Mammary epithelial cell (primary cell): ENCODE data around the gene CMTM3.
A peak's percentile ranks its signal among the peaks of the same experiment; 100 is the strongest.

Experiments
- CTCF ChIP-seq, 2 donors: IDR thresholded peaks in 1 of 2; conservative IDR thresholded peaks in 1 of 2; 2 replicates each; pipeline ENCODE4 v1.5.1; 2011 to 2012; ENCODE audit warnings: inconsistent platforms in 2 of 2, low read length in 2 of 2, mild to moderate bottlenecking in 2 of 2, control low read depth in 1 of 2, low read depth in 1 of 2; ENCODE audit not compliant: insufficient read depth in 1 of 2; ENCODE audit errors: extremely low read depth in 1 of 2
- EZH2 ChIP-seq: IDR thresholded peaks from 2 replicates; pipeline ENCODE4 v1.6.1; 2012; ENCODE audit warnings: low read length, inconsistent platforms, borderline replicate concordance

GRCh38 chr16:66662445-66663194 is 58.1 kb downstream of the CMTM3 start:
- TF ChIP-seq CTCF (conservative IDR thresholded peaks at IDR 0.05 in 1 of 2, IDR thresholded peaks at IDR 0.05 in 1 of 2; ENCODE audit: extremely low read depth in 1 of 2, insufficient read depth in 1 of 2, low read depth in 1 of 2, low read length in 2 of 2): peak; percentile 39 to 57
- TF ChIP-seq EZH2: no peak
